Occipital lobe (tissue), 2 donors: ENCODE measurements around the gene SMG7. TPM values are rescaled to one million over a fixed set of nuclear protein-coding genes. Genes with fewer than 3 reads are reported as not detected.
"Not testable (repeated sequence)": the region's sequence is repeated elsewhere in the genome, so short reads cannot be mapped to it uniquely, and the experiment has no call there.

Experiments used
- DNase-seq: peaks from one replicate; lab custom pipeline; 2025; lab: John Stamatoyannopoulos, UW
- total RNA-seq: library from RNA; depleted of rRNA; stranded (reverse); fragments of >200 nt; gene quantifications from one replicate; pipeline ENCODE4 v1.2.3, GENCODE V29; 2014

The SMG7 gene
- total RNA-seq, result 26.2 TPM

GRCh38 chr1:183472488-183473216 is at the start of gene SMG7:
SMG7 (plus strand) TSS chr1:183472499; CDS start chr1:183472621, 122 bp downstream.
- DNase-seq, result peak; percentile 45

GRCh38 chr1:183423541-183423940 is 48.8 kb upstream of the SMG7 start:
- no peak for DNase-seq

DNA sequence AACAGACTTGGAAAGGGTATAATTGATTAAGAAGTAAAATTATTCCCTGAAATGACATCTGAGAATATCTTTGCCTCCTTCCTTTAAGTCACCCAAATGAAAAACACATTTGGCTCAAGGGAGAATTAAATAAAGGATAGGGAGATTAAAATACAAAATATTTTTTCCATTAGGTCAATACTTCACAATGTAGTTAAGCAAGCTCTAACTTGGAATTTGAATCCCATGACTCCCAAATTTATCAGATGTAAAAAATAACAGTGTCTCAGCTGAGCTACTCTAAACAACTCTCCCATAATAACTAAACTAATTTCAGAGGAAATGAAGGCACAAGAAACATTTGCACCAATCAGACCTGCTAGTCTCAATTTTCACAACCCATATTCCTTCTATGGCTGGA is 47.6 kb upstream of the SMG7 start:
- no peak for DNase-seq

GRCh38 chr1:183427591-183427990 is 44.7 kb upstream of the SMG7 start:
- not testable (repeated sequence) for DNase-seq

DNA sequence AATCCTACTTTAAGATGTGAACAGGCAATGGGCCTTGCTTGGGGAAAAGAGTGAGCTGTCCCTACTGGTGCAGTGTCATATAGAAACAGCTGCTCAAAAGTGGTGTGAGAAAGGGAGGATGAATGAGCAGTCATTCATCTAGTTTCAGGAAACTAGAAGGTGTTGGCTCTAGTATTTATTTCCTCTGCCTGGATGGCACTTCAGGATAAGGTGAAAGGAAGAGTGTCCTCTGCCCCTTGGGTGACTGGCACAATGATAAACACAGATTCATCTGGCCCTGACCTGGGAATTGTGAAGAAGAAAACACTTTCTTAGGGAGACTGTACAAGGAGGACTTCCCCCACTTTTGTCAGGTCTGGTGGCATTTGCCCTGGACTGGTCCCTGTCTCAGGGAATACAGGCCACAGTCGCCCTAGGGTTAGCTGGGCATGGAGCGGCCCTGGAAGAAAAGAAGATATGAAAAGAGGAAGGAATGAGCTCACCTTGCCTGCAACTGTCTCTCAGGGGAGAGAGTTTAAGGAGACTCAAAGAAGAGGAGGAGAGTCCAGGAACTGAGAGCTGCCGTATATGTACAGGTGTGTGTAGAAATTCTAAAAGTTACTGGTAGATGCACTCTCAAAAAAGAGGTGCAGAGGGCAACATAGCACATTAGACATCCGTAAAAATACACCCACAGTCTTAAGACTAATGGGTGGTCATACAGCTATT is 40.3 kb upstream of the SMG7 start:
- no peak for DNase-seq

DNA sequence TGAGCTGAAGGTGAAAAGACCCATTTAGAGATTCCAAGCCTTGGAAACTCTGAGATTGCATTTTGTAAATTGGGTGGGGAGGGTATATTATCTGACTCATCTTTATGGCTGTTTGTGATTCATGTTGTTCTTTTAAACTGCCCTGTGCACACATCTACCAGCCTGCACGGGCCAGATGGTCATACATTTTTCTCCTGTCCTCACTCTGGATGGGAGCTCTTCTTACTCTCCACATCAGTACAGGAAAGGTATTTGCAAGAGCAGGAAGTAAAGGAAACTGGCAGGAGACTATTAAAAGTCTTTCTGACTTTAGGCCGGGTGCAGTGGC is 39.8 kb upstream of the SMG7 start:
- no peak for DNase-seq

DNA sequence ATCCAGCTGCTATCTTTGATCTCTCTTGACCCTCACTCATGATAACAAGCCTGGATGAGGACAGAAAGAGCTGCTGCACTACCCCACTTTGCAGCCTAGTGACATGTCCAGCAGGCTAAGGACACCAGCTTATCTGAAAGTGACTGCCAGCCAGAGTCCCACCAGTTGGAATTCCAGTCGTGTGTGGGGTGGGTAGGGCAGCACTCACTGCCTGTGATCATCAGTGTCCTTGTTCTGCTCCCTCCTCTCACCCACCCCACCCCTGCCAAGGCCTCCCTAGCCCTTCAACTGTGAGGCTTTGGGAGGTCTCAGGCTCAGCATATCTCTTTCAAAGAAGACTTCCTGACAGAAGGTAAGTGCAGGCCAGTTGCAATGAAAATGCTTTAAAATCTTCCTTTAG is 38.6 kb upstream of the SMG7 start:
- no peak for DNase-seq

DNA sequence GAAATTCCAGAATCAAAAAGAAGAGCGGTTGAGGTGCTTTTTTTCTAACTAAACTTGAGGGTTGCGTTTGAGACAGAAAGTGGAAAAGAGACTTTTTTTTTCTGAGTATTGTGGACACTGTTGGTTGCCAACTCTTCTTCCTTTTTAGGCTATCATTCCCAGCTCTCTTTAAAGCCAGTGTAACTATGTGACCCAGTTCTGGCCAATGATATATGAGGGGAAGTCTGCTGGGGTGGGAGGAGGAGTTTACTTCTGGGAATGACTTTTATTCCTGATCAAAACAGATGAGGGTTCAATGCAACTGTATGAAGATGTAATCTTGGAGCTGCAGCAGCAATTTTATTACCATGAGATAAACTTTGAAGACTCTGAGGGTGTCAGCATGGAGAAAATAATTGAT is 36.8 kb upstream of the SMG7 start:
- no peak for DNase-seq

DNA sequence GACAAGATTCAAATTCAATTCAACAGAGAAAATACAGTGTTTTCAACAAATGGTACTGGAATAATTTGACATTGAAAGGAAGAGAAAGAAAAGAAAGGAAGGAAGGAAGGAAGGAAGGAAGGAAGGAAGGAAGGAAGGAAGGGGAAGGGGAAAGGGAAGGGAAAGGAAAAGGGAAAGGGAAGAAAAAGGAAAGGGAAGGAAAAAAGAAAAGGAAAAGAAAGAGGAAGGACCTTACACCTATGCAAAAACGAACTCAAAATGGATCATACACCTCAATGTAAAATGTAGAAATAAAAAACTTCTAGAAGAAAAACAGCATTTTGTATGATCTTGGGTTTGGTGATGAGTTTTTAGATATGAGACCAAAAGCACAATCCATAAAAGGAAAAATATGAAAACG is 34.2 kb upstream of the SMG7 start:
- no peak for DNase-seq

GRCh38 chr1:183443011-183443410 is 29.3 kb upstream of the SMG7 start:
- DNase-seq, result no peak

DNA sequence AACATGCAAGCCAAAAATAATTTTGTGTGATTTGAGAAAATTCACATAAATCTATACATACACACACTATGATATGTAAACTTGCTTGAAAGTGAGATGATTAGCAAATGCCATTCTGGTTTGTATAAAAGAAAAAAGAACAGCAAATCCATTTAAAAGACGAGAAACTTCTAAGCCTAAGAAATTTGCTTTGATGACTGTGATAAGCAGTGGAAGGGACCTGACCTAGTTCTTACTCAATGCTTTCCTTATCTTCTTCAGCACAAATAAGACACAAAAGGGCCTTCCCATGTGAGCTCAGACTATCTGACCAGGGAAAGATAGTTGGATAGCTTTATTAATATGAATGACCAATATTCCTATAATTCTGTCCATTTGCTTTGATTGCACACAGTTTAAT is 28.8 kb upstream of the SMG7 start:
- DNase-seq, result no peak

DNA sequence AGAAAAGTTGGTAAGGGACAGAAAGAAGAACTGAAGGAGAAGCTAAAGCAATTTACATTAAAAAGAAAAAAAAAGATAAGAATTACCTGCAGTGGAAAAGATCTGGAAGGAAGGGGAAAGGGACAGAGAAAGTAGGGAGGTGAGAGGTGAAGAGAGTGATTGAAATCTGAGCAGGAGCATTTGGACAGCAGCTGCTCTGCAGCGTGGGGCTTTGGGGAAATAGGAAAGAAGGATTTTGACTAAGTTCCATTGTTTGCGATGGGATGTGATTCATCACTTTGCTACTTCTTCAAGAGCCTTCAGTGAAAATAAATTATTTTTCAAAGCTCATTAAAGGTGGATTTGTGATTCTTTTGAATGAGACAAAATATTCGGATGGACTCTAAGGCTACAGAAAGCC is 28.1 kb upstream of the SMG7 start:
- no peak for DNase-seq

GRCh38 chr1:183449223-183449770 is 23.0 kb upstream of the SMG7 start:
- DNase-seq, result no peak

DNA sequence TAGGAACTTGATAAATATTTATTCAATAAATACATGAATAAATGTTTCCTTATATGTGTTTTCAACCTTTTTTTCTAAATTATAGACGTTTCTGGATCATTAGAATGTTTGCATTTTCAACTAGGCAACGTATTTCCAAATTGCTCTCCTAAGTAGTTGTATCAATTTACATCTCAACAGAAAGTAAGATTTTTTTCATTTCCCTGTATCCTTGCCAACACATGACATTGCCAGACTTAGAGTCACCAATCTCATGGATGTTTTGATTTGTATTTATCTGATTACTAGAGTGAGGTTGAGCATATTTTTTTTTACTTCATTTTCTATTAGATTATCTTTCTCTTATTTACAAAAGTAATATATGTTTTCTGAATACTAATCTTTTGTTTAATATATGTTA is 22.2 kb upstream of the SMG7 start:
- no peak for DNase-seq

GRCh38 chr1:183454377-183454776 is 17.9 kb upstream of the SMG7 start:
- DNase-seq, result no peak

GRCh38 chr1:183456826-183457225 is 15.5 kb upstream of the SMG7 start:
- DNase-seq, result no peak

- no peak for DNase-seq
Observed at GRCh38 chr1:183457449-183457848, 14.8 kb upstream of the SMG7 start.

- no peak for DNase-seq
Observed at GRCh38 chr1:183460596-183460995, 11.7 kb upstream of the SMG7 start.

DNA sequence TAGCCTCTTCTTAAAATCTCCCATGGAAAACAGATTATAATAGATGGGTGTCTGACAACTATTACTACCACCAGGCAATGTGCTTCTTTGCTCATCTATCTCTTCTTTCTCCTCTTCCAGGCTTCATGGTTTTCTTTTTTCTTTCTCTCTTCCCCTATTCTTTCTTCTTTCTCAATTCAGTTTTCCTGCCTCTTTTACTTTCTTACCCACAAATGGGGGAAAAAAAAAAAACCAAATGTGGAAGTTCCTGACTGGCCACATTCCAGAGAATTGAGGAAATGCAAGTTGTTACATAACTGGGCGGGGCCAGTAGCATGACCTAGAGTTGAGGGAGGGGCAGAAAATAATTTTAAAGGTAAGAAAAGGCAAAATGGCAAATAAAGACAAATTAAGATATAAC is 10.9 kb upstream of the SMG7 start:
- DNase-seq, result no peak

DNA sequence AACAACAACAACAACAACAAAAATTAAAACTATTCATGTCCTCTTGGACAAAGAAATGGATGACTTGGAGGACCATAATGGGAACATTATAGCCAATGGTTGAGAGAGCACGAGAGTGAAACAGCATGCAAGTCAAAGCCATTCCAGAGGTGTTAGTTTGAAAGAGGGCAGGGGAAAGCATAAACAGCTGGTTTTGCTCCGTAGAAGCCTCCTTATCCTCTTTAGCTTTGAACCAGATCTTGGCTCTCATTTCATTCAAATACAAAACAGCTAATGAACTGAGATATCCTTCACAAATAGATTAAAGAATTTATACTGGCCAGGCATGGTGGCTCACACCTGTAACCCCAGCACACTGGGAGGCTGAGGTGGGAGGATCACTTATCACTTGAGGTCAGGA is 8.7 kb upstream of the SMG7 start:
- no peak for DNase-seq

- no peak for DNase-seq
Observed at GRCh38 chr1:183466781-183467180, 5.5 kb upstream of the SMG7 start.

GRCh38 chr1:183467687-183468086 is 4.6 kb upstream of the SMG7 start:
- DNase-seq, result no peak
